WTC11 (cell line): Measurements from ENCODE around the gene ULK4. TPM values are rescaled to one million over a fixed set of nuclear protein-coding genes. Genes with fewer than 3 reads are reported as not detected.

ENCODE experiments used
- ATAC-seq: fragments of 200-7000 bp; cut with Tn5 transposase; 2 replicates; pipeline ENCODE4 v1.10.0; 2021; ENCODE audit warnings: mild to moderate bottlenecking, moderate library complexity
- CTCF ChIA-PET: fragments of 300-600 bp; sonication (Branson Sonifier 250); formaldehyde crosslinking; loops from one replicate; lab custom pipeline; 2021; ENCODE audit warnings: antibody characterized with exemption; lab: Charles Lee
- POLR2A ChIA-PET: fragments of 350-600 bp; sonication (Branson Sonifier 250); formaldehyde crosslinking; loops from one replicate; lab custom pipeline; 2021; ENCODE audit warnings: antibody characterized with exemption; lab: Charles Lee
- DNase-seq: peaks from one replicate; pipeline ENCODE4 v3.0.0; 2021; ENCODE audit warnings: low spot score
- H3K27ac Mint-ChIP-seq: 2 replicates; pipeline ENCODE4 v1.8.0; 2021; ENCODE audit warnings: mixed read lengths
- H3K27me3 Mint-ChIP-seq: 2 replicates; pipeline ENCODE4 v1.8.0; 2021; ENCODE audit warnings: low read depth, mild to moderate bottlenecking, moderate library complexity, mixed read lengths
- H3K36me3 Mint-ChIP-seq: 2 replicates; pipeline ENCODE4 v1.8.0; 2021; ENCODE audit warnings: mixed read lengths
- H3K4me1 Mint-ChIP-seq: 2 replicates; pipeline ENCODE4 v1.8.0; 2022; ENCODE audit warnings: mixed read lengths
- H3K4me3 Mint-ChIP-seq: 2 replicates; pipeline ENCODE4 v1.8.0; 2021; ENCODE audit warnings: mild to moderate bottlenecking, moderate library complexity, mixed read lengths
- H3K9me3 Mint-ChIP-seq: 2 replicates; pipeline ENCODE4 v1.8.0; 2021; ENCODE audit warnings: mixed read lengths
- CREM ChIP-seq: sonication (generic); formaldehyde crosslinking; IDR thresholded peaks from 2 replicates; pipeline ENCODE4 v1.8.1; 2022; ENCODE audit warnings: mild to moderate bottlenecking, missing genetic modification reagents, moderate library complexity
- E2F4 ChIP-seq: sonication (generic); formaldehyde crosslinking; IDR thresholded peaks from 2 replicates; pipeline ENCODE4 v1.8.1; 2022; ENCODE audit warnings: low read depth, mild to moderate bottlenecking, moderate library complexity, missing genetic modification reagents, borderline replicate concordance
- ETV6 ChIP-seq: sonication (generic); formaldehyde crosslinking; IDR thresholded peaks from 2 replicates; pipeline ENCODE4 v1.8.1; 2022; ENCODE audit warnings: mild to moderate bottlenecking, missing genetic modification reagents
- FOXP1 ChIP-seq: sonication (generic); formaldehyde crosslinking; IDR thresholded peaks from 2 replicates; pipeline ENCODE4 v1.8.0; 2022; ENCODE audit warnings: missing genetic modification reagents, mild to moderate bottlenecking, moderate library complexity, borderline replicate concordance
- NFATC4 ChIP-seq: fragments of 250-450 bp; sonication (Bioruptor Pico); IDR thresholded peaks from 2 replicates; pipeline ENCODE4 v1.9.0; 2021; ENCODE audit warnings: mild to moderate bottlenecking
- OVOL2 ChIP-seq: fragments of 250-450 bp; sonication (Bioruptor Pico); IDR thresholded peaks from 2 replicates; pipeline ENCODE4 v1.9.0; 2021; ENCODE audit warnings: mild to moderate bottlenecking, borderline replicate concordance
- PREB ChIP-seq: sonication (generic); formaldehyde crosslinking; IDR thresholded peaks from 2 replicates; pipeline ENCODE4 v1.8.1; 2022; ENCODE audit warnings: mild to moderate bottlenecking, missing genetic modification reagents, moderate library complexity, borderline replicate concordance
- SMAD3 ChIP-seq: sonication (generic); formaldehyde crosslinking; IDR thresholded peaks from 2 replicates; pipeline ENCODE4 v1.8.0; 2022; ENCODE audit warnings: missing genetic modification reagents, mild to moderate bottlenecking, borderline replicate concordance
- TCF7 ChIP-seq: sonication (generic); formaldehyde crosslinking; IDR thresholded peaks from 2 replicates; pipeline ENCODE4 v1.8.0; 2022; ENCODE audit warnings: mild to moderate bottlenecking, low read depth, missing genetic modification reagents, moderate library complexity
- USF1 ChIP-seq: sonication (generic); formaldehyde crosslinking; IDR thresholded peaks from 2 replicates; pipeline ENCODE4 v1.8.0; 2022; ENCODE audit warnings: mild to moderate bottlenecking, missing genetic modification reagents
- ZSCAN18 ChIP-seq: fragments of 250-450 bp; sonication (Bioruptor Pico); IDR thresholded peaks from 2 replicates; pipeline ENCODE4 v2.1.2; 2022; ENCODE audit warnings: mild to moderate bottlenecking, moderate library complexity
- total RNA-seq: library from RNA; stranded (reverse); gene quantifications from 3 replicates; pipeline ENCODE4 v1.2.3, GENCODE V29; 2021
- TF ChIP-seq, protein P1 (sequence below): fragments of 250-450 bp; sonication (Bioruptor Pico); IDR thresholded peaks from 2 replicates; pipeline ENCODE4 v1.9.0; 2021; ENCODE audit warnings: mild to moderate bottlenecking
- TF ChIP-seq, protein P2 (sequence below): sonication (generic); formaldehyde crosslinking; IDR thresholded peaks from 2 replicates; pipeline ENCODE4 v1.8.1; 2023; ENCODE audit warnings: mild to moderate bottlenecking, missing genetic modification reagents
- TF ChIP-seq, protein P3 (sequence below): fragments of 250-450 bp; sonication (Bioruptor Pico); conservative IDR thresholded peaks from 2 replicates; pipeline ENCODE4 v1.9.0; 2021; ENCODE audit warnings: mild to moderate bottlenecking

ULK4 gene
- total RNA-seq, 1 experiment from 2014 or later: 9.2 TPM

GRCh38 chr3:41237907-41238306, 724.0 kb downstream of the ULK4 start (continued):
- TF ChIP-seq USF1 (no peak), E2F4 (CRISPR knock-in tag) (no peak), PREB (no peak), ZSCAN18 (CRISPR knock-in tag) (no peak), TCF7 (CRISPR knock-in tag) (no peak), NFATC4 (CRISPR knock-in tag) (no peak)
- TF ChIP-seq, protein P1, sequence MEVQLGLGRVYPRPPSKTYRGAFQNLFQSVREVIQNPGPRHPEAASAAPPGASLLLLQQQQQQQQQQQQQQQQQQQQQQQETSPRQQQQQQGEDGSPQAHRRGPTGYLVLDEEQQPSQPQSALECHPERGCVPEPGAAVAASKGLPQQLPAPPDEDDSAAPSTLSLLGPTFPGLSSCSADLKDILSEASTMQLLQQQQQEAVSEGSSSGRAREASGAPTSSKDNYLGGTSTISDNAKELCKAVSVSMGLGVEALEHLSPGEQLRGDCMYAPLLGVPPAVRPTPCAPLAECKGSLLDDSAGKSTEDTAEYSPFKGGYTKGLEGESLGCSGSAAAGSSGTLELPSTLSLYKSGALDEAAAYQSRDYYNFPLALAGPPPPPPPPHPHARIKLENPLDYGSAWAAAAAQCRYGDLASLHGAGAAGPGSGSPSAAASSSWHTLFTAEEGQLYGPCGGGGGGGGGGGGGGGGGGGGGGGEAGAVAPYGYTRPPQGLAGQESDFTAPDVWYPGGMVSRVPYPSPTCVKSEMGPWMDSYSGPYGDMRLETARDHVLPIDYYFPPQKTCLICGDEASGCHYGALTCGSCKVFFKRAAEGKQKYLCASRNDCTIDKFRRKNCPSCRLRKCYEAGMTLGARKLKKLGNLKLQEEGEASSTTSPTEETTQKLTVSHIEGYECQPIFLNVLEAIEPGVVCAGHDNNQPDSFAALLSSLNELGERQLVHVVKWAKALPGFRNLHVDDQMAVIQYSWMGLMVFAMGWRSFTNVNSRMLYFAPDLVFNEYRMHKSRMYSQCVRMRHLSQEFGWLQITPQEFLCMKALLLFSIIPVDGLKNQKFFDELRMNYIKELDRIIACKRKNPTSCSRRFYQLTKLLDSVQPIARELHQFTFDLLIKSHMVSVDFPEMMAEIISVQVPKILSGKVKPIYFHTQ (CRISPR knock-in tag): no peak

- Mint-ChIP-seq H3K4me1 (peaks cover 50% of the 10 kb centered on the region), H3K4me3 (0 out of 2 replicates have a peak overlapping the region, but pooled peaks have one; percentile 6), H3K27ac (peak overlapping the region; percentile 36), H3K27me3 (no peaks in the 10 kb centered on the region), H3K36me3 (peaks cover 88% of the 10 kb centered on the region), H3K9me3 (no peaks in the 10 kb centered on the region)
- POLR2A ChIA-PET: interaction anchor here (1.0 to 1.4 kb wide), 2 partner anchors 8 to 36 kb away, joined by 4 to 6 read pairs; partner anchors contain the start of gene CTNNB1
- CTCF ChIA-PET: interaction anchor here (0.8 to 2.1 kb wide), 3 partner anchors 202 to 656 kb away, joined by 4 to 5 read pairs (median 4); no protein-coding TSS in a partner anchor
- DNase-seq (no peak), ATAC-seq (peak; percentile 49)
- TF ChIP-seq CREM (CRISPR knock-in tag) (no peak), OVOL2 (CRISPR knock-in tag) (no peak), USF1 (no peak), ETV6 (CRISPR knock-in tag) (no peak), SMAD3 (CRISPR knock-in tag) (no peak), FOXP1 (no peak)
- TF ChIP-seq, protein P2, sequence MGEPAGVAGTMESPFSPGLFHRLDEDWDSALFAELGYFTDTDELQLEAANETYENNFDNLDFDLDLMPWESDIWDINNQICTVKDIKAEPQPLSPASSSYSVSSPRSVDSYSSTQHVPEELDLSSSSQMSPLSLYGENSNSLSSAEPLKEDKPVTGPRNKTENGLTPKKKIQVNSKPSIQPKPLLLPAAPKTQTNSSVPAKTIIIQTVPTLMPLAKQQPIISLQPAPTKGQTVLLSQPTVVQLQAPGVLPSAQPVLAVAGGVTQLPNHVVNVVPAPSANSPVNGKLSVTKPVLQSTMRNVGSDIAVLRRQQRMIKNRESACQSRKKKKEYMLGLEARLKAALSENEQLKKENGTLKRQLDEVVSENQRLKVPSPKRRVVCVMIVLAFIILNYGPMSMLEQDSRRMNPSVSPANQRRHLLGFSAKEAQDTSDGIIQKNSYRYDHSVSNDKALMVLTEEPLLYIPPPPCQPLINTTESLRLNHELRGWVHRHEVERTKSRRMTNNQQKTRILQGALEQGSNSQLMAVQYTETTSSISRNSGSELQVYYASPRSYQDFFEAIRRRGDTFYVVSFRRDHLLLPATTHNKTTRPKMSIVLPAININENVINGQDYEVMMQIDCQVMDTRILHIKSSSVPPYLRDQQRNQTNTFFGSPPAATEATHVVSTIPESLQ (CRISPR knock-in tag): no peak
- TF ChIP-seq, protein P3, sequence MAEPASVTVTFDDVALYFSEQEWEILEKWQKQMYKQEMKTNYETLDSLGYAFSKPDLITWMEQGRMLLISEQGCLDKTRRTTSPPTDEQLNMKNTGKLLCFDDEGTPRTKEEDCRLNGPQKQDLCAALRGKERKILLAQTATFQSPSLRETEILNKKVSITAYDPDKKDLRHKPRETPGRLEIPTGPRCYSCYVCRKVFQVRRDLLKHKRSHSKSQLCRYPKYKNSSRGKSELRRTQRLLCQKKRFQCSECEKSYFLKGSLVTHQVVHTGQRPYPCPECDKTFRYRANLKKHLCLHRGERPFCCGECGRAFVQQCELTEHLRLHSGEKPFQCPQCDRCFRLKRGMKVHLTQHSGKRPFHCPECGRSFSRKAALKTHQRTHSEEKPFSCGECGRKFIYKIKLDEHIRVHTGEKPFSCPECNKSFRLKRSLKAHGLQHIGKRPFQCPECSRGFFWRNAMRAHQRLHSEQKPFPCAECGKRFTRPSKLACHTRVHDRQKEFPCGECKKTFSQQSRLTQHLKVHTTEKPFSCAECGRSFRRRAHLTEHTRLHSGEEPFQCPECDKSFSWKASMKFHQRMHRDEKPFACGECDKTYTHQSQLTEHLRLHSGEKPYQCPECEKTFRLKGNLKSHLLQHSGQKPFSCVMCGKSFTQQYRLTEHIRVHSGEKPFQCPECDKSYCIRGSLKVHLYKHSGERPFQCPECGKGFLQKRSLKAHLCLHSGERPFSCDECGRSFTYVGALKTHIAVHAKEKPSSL (CRISPR knock-in tag): no peak
Observed at GRCh38 chr3:41236228-41236627, 725.7 kb downstream of the ULK4 start.
